ENCODE data around the gene TBC1D16. TPM values are rescaled to one million over a fixed set of nuclear protein-coding genes. Genes with fewer than 3 reads are reported as not detected.

Gene TBC1D16
- total and polyA plus RNA-seq, 2 donors (not counting 1 experiment from before 2014, with no cell fraction given) = 0.82 to 2.7 TPM

DNA sequence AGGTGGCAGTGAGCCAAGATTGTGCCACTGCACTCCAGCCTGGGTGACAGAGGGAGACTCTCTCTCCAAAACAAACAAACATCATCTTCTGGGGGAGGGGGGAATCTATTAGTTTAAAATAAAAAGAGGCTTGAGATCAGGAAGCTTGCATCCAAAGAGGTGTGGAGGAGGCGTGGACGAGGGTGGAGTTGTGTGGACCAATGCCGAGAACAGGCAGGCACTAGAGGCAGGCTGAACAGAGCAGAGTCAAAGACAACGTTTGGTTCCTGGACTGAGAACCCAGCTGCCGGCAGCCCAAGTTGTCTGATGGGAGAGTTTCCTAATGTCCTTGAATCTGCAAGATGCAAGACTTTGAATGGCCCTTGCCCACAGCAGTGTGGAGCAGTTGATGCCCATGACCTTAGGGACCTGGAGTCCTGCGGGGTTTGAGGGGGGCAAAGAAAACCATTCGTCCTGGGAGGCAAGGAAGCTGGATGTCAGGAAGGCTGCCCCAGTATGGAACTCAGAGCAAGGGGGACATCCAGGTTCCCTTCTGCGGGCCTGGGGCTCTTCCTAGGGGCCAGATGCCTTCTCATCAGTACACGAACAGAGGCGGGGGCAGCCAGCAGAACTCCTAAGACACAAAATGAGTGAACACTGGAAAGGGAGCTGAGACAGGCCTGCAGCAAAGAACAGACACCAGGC is 9.2 kb downstream of the TBC1D16 start:
- TF ChIP-seq EZH2 (IDR thresholded peaks at IDR 0.05; ENCODE audit: borderline replicate concordance, insufficient read depth, low read depth, low read length, poor library complexity, severe bottlenecking) = no peak
- TF ChIP-seq, protein P1, sequence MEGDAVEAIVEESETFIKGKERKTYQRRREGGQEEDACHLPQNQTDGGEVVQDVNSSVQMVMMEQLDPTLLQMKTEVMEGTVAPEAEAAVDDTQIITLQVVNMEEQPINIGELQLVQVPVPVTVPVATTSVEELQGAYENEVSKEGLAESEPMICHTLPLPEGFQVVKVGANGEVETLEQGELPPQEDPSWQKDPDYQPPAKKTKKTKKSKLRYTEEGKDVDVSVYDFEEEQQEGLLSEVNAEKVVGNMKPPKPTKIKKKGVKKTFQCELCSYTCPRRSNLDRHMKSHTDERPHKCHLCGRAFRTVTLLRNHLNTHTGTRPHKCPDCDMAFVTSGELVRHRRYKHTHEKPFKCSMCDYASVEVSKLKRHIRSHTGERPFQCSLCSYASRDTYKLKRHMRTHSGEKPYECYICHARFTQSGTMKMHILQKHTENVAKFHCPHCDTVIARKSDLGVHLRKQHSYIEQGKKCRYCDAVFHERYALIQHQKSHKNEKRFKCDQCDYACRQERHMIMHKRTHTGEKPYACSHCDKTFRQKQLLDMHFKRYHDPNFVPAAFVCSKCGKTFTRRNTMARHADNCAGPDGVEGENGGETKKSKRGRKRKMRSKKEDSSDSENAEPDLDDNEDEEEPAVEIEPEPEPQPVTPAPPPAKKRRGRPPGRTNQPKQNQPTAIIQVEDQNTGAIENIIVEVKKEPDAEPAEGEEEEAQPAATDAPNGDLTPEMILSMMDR (IDR thresholded peaks at IDR 0.05) = no peak
- POLR2A ChIA-PET = interaction anchor here (0.6 kb wide), 1 partner anchor 239 kb away, joined by 7 read pairs; no protein-coding TSS in a partner anchor
- H3K4me3 Mint-ChIP-seq = no peak overlapping the region
- H3K27me3 ChIP-seq (replicated peaks in 1 of 4; ENCODE audit: control extremely low read depth in 1 of 4, control insufficient read depth in 3 of 4, insufficient read depth in 4 of 4, low read length in 3 of 4) = peaks cover 0 to 2% (median 0%) of the 10 kb centered on the region in 4 experiments
- no peak overlapping the region for H3K27ac ChIP-seq (ENCODE audit: low read length in 2 of 2)
- peaks cover 10% of the 10 kb centered on the region for H3K79me2 ChIP-seq (ENCODE audit: control insufficient read depth, insufficient read depth, low read length)
- H3K4me1 Mint-ChIP-seq = no peaks in the 10 kb centered on the region
- no peak overlapping the region for H3K27ac Mint-ChIP-seq
- H3K4me1 ChIP-seq (ENCODE audit: control insufficient read depth in 2 of 2, insufficient read depth in 2 of 2, low read length in 2 of 2) = no peaks in the 10 kb centered on the region
- H2AFZ ChIP-seq (ENCODE audit: insufficient read depth, low read depth, low read length, poor library complexity, severe bottlenecking) = no peak overlapping the region
- H3K9ac ChIP-seq (ENCODE audit: low read length) = no peak overlapping the region
- CTCF ChIA-PET = interaction anchor here (1.1 kb wide), 1 partner anchor 18 kb away, joined by 6 read pairs; no protein-coding TSS in a partner anchor
- no peaks in the 10 kb centered on the region for H3K9me3 Mint-ChIP-seq (ENCODE audit: insufficient read depth)
- no peaks in the 10 kb centered on the region for H3K9me3 ChIP-seq (ENCODE audit: control extremely low read depth in 1 of 3, control insufficient read depth in 2 of 3, insufficient read depth in 1 of 3, low read length in 2 of 3)
- ATAC-seq (ENCODE audit: low read depth) (no peak), DNase-seq (no peak)
- H4K20me1 ChIP-seq (ENCODE audit: control insufficient read depth, insufficient read depth, low read length, poor library complexity, severe bottlenecking) = no peaks in the 10 kb centered on the region
- H3K4me3 ChIP-seq (ENCODE audit: control extremely low read depth in 1 of 5, extremely low read depth in 1 of 5, insufficient read depth in 1 of 5, low read depth in 2 of 5, low read length in 4 of 5) = no peak overlapping the region
- intact Hi-C loops (cut with micrococcal nuclease) = no loop called here
- no peaks in the 10 kb centered on the region for H3K27me3 Mint-ChIP-seq
- 94% methylated on average over 9 of the region's 10 CpGs for WGBS (ENCODE audit: insufficient coverage)
- H3K36me3 ChIP-seq (replicated peaks in 1 of 2; ENCODE audit: control extremely low read depth in 1 of 2, control insufficient read depth in 1 of 2, extremely low read depth in 1 of 2, insufficient read depth in 2 of 2, low read length in 1 of 2) = no peaks in the 10 kb centered on the region
- no peak overlapping the region for H3K4me2 ChIP-seq (replicated peaks; ENCODE audit: low read depth, low read length, poor library complexity, severe bottlenecking)

DNA sequence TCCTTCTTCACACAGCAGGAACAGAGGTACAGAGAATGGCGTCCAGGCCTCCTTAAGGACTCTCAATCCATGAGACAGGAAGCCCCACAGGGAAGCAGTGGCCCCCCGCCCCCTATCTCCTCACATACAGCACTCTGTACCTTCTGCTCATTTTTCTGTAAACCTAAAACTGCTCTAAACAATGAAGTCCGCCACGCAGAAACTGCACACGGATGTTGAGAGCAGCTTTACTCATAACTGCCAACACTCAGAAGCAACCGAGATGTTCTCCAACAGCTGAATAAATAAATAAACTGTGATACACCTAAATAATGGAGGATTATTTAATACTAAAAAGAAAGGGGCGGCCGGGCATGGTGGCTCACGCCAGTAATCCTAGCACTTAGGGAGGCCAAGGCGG is 9.9 kb downstream of the TBC1D16 start:
- no peak overlapping the region for H3K27ac ChIP-seq (ENCODE audit: low read length in 2 of 2)
- WGBS (ENCODE audit: insufficient coverage) = 91% methylated on average over 6 of the region's 10 CpGs
- intact Hi-C loops (cut with micrococcal nuclease) = no loop called here
- no peak overlapping the region for H3K4me2 ChIP-seq (replicated peaks; ENCODE audit: low read depth, low read length, poor library complexity, severe bottlenecking)
- no peaks in the 10 kb centered on the region for H3K9me3 Mint-ChIP-seq (ENCODE audit: insufficient read depth)
- no peaks in the 10 kb centered on the region for H3K4me1 ChIP-seq (ENCODE audit: control insufficient read depth in 2 of 2, insufficient read depth in 2 of 2, low read length in 2 of 2)
- DNase-seq (no peak), ATAC-seq (ENCODE audit: low read depth) (no peak)
- H3K4me1 Mint-ChIP-seq = no peaks in the 10 kb centered on the region
- ChIA-PET CTCF (no interaction called here), POLR2A (no interaction called here)
- H3K27me3 ChIP-seq (replicated peaks in 1 of 4; ENCODE audit: control extremely low read depth in 1 of 4, control insufficient read depth in 3 of 4, insufficient read depth in 4 of 4, low read length in 3 of 4) = peaks cover 0 to 2% (median 0%) of the 10 kb centered on the region in 4 experiments
- H3K79me2 ChIP-seq (ENCODE audit: control insufficient read depth, insufficient read depth, low read length) = peaks cover 10% of the 10 kb centered on the region
- no peak overlapping the region for H3K4me3 ChIP-seq (ENCODE audit: control extremely low read depth in 1 of 5, extremely low read depth in 1 of 5, insufficient read depth in 1 of 5, low read depth in 2 of 5, low read length in 4 of 5)
- no peaks in the 10 kb centered on the region for H3K9me3 ChIP-seq (ENCODE audit: control extremely low read depth in 1 of 3, control insufficient read depth in 2 of 3, insufficient read depth in 1 of 3, low read length in 2 of 3)
- H3K27ac Mint-ChIP-seq = no peak overlapping the region
- H3K4me3 Mint-ChIP-seq = no peak overlapping the region
- no peaks in the 10 kb centered on the region for H3K36me3 ChIP-seq (replicated peaks in 1 of 2; ENCODE audit: control extremely low read depth in 1 of 2, control insufficient read depth in 1 of 2, extremely low read depth in 1 of 2, insufficient read depth in 2 of 2, low read length in 1 of 2)
- no peak overlapping the region for H2AFZ ChIP-seq (ENCODE audit: insufficient read depth, low read depth, low read length, poor library complexity, severe bottlenecking)
- H3K27me3 Mint-ChIP-seq = no peaks in the 10 kb centered on the region
- no peak overlapping the region for H3K9ac ChIP-seq (ENCODE audit: low read length)
- H4K20me1 ChIP-seq (ENCODE audit: control insufficient read depth, insufficient read depth, low read length, poor library complexity, severe bottlenecking) = no peaks in the 10 kb centered on the region
- no peak for TF ChIP-seq EZH2 (IDR thresholded peaks at IDR 0.05; ENCODE audit: borderline replicate concordance, insufficient read depth, low read depth, low read length, poor library complexity, severe bottlenecking)
- TF ChIP-seq, protein P1 (IDR thresholded peaks at IDR 0.05) = no peak

All from B cell (primary cell).